Activated T-helper 9 cell treated with anti-CD3 and anti-CD28 coated beads, Interleukin-2, amount 50 U/mL, for 16 hours (primary cell): ENCODE results near the gene EDNRA.
A peak's percentile ranks its signal among the peaks of the same experiment; 100 is the strongest.

ENCODE experiments used
- DNase-seq: peaks from one replicate; pipeline ENCODE4 v3.0.0-alpha.2; 2020; ENCODE audit warnings: low read depth

EDNRA gene

DNA sequence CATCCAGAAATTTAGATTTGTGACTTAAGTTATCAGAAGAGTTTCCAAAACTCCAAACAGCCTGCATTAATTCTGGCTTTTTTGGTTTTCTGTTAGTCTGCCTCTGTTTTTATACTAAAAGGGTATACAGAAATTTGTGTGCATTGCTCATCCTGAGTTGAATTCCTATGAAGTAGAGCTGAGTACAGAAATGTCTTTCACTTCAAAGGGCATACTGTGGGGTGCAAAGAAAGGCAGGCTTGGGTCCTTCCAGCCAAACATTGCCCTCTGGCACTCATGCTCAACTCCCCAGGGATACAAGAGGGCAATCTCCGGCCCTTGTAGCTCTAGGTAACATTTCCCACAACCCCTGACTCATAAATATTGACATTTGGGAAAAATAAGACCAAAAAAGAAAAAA lies 108.7 kb downstream of the EDNRA start:
- no peak for DNase-seq

DNA sequence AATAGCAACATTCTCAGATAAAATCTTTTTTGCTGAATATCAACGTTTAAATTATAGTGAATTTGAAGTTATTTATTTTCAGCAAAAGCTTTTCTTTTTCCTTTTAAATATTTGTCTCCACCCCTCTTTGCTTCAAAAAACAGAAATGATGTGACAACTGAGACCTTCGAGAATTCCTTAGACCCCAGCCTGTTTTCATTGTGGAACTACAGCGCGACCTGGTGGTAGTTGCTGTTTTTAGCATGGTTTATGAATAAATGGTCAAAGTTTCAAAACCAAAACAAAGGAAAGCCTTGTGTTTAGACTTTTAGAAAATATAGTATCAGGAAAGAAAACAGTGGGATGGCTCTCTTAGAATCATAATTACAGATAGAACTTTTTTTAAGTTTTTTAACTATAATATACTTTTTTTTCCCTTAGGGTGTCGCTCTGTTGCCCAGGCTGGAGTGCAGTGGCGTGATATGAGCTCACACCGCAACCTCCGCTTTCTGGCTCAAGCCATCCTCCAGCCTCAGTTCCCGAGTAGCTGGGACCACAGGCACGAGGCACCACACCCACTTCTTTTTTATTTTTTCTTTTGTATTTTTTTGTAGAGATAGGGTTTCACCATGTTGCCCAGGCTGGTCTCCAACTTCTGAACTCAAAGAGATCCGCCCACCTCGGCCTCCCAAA lies 109.5 kb downstream of the EDNRA start:
- DNase-seq: peak; percentile 3

DNA sequence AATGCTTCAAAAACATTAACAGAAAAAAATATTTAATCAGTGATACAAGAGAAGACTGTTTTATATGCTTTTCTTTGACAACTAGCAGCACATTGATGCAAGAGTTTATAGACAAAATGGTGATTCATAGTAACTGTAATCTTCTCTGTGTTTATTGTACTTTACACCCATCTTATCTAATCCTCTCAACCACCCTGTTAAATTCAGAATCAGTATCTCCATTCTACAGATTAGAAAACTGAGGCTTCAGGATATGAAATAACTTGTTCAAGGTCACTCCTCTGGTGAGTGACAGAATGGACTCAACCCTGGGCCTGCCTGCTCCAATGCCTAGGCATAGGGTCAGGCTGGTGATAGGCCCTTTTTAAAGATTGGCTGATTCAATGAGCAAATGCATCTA lies 110.2 kb downstream of the EDNRA start:
- DNase-seq: no peak

DNA sequence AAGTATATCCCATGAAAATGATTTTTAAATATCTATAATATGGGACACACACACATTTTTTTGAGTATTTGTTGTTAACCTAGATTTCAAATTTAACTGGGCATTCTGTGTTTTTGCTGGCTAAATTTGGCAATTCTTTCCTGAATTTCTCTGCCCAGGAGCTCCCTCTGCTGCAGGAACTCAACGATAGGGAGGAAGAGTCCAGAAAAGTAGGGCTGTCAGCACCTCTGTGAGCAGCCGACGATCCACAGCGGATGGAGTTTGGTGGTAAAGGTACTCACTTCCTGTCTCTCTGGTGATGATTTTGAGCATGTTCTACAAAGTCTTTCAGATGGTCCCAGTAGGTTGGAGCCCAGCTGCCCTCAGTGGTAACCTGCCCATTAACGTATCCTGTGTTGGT lies 113.2 kb downstream of the EDNRA start:
- DNase-seq: no peak
